ENCODE measurements around the gene SIX3.

Gene SIX3

GRCh38 chr2:44941551-44942234, at the start of gene SIX3:
Gene SIX3, plus strand, starts transcription at chr2:44941702. Its CDS starts 403 bp downstream, at chr2:44942105.
- DNase-seq (ENCODE audit: low spot score), result peak; percentile 30

DNA sequence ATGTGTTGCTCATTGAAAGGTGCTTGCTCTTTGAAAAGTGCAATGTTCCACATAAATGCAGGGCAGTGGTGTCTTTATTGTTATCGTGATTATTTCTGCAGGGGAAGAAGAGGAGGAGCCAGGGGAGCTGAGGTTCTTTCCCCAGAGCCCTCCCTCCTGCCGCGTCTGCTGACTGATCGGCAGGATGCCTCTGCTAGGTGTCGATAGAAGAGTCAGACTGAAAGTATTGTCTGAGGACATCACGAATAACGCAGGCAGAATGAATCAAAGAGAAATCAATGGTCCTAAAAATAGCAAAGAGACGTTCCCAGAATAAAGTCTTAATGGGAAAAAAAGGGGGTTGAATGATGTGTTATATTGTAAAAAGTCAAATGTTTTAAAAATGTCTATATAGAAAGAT, 47.4 kb upstream of the SIX3 start:
- no peak for DNase-seq (ENCODE audit: low spot score)

DNA sequence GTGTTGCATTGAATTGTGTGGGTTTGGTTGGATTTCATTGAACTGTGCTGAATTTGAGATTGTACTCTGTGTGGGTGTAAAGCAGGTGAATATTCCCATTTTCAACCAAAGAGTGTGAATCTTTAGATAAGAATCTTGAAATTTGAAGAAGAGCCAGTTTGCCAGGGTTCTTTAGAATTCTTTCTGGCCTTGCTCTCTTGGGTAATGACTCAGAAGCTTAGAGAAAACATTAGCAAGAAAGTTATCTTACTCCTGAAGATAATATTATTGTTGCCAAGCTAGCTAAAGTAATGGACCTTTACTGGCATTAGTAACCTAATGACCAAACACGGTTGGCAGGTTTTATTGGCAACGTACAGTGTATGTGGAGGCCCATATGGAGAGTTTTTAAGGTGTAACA, 46.4 kb upstream of the SIX3 start:
- DNase-seq (ENCODE audit: low spot score), result no peak

DNA sequence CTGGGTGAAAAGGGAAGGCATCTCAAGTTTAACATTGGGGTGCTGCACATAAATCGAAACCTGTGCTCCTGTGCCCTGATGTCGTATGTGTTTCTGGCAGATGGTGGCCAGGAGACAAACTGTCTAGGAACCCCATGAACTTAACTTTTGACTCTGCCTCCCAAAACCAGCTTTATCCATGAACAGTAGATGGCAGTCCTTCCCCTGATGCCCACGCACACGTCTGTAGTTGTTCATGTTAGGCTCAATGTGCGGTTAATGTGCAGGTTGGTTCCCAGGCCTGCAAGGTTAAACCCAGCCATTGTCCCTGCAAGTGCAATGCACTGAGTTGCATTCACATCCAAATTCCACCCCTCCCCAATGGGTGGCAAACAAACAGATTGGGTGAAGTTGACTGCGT, 44.1 kb upstream of the SIX3 start:
- DNase-seq (ENCODE audit: low spot score), result peak; percentile 10

DNA sequence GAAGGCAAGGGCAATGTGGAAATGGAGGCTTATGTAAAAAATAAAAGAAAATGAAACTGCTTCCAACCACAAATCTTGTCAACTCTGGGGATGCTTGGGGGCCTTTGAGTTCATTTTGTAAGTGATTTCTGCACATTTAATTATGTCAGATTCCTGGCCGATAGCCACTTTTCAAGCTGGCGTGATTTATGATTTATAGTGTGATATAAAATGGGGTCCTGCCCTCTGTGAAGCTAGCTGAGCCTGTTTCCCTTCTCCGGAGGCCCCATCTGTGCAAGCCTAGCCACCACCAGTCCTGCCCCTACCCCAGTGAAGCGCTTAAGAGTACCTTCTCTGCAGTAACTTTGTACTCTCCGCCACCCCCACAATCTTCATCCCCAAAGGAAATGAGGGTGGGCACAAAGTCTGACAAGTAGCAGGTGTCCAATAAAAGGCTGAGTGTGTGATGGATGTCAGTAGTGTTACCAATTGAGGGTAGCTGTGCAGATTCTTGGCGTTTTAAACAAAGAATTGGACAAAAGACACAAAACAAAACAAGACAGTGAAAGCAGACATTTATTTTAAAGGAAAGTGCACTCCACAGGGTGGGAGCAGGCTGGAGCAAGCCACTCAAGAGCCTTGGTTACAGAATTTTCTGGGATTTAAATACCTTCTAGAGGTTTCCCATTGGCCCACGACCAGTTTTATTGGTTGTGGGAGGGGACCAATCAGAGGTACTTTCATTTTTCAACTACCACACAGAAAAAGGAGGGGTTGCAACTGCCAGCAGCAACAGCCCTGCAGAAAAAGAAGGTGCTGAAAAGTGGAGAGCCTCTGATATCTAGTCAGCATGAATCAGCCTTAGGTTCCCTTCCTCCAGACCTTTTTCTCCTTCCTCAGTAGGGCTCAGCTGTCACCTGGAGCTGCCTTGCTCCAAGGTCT, 39.0 kb upstream of the SIX3 start:
- DNase-seq (ENCODE audit: low spot score), result no peak

GRCh38 chr2:44904578-44904977, 36.9 kb upstream of the SIX3 start:
- DNase-seq (ENCODE audit: low spot score), result no peak

- DNase-seq (ENCODE audit: low spot score), result no peak
Observed at GRCh38 chr2:44906972-44907371, 34.5 kb upstream of the SIX3 start.

DNA sequence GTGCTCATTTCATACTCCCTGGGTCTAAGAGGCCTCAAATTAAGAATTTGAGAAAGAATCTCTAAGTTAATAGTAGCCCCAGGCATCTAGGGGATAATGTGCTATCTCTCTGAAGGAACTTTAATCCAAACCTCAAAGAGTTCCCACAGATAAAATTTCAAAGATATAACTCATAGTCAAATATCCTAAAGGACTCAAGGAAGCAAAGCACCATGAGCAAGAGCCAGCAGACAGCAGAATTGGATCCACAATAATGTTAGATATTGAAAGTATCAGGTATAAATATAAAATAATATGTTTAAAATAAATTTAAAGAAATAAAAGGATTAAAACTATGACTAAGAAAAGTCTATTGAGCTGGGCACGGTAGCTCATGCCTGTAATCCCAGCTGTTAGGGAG, 31.7 kb upstream of the SIX3 start:
- no peak for DNase-seq (ENCODE audit: low spot score)

GRCh38 chr2:44912660-44913059, 28.8 kb upstream of the SIX3 start:
- DNase-seq (ENCODE audit: low spot score), result no peak

DNA sequence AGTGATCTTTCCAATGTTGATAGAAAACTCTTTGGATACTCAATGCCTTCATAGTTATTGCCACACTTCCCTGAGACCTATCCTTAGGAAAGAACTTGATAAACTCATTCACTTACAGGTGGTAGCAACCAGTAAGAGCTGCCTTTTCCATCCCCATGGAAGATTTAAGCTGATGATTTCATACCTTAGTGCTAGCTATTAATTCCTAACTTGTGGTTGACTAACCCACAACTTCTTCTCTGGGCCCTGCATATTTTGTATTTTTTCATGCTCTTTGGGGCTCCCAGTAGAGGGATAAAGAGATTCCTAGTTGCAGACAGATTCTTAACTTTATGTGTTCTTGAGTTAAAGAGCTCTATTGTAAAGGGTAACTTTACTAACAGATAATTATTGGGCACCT, 25.2 kb upstream of the SIX3 start:
- DNase-seq (ENCODE audit: low spot score), result no peak

DNA sequence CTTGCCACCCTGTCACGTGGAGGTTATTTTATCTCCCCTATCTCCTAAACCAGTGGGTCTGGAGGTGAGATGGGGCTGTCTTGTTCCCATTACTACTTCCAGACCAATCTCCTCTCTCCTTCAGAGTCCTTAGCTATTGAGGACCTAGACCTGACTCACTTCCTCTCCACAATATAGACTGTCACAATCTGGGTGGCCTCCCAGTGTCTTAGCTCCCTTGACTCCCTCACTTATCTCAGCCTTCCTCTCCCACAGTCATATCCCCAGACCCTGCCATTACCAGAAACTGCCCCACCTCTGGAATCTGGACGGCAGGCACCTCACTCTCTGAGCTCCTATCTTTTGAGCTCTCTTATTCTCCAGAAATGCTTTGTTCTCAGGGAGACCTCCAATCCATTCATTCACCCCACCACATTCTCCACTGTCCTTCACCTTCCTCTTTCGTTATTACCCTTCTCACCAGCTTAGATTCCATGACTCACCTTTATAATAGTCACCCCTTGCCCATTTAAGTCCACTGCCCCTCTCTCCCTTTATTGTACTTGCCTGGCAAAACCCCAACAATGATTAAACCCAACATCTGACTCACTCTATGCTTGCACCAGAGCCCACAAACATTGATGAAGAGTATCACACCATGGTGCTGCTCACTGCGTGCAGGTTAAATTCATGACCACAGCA, 23.3 kb upstream of the SIX3 start:
- peak; percentile 61 for DNase-seq (ENCODE audit: low spot score)

GRCh38 chr2:44920751-44921150, 20.8 kb upstream of the SIX3 start:
- no peak for DNase-seq (ENCODE audit: low spot score)

- DNase-seq (ENCODE audit: low spot score), result no peak
Observed at GRCh38 chr2:44922776-44923175, 18.7 kb upstream of the SIX3 start.

GRCh38 chr2:44925561-44926136, 15.9 kb upstream of the SIX3 start:
- no peak for DNase-seq (ENCODE audit: low spot score)

GRCh38 chr2:44926957-44927356, 14.5 kb upstream of the SIX3 start:
- no peak for DNase-seq (ENCODE audit: low spot score)

- DNase-seq (ENCODE audit: low spot score), result no peak
Observed at GRCh38 chr2:44927985-44928482, 13.5 kb upstream of the SIX3 start.

- DNase-seq (ENCODE audit: low spot score), result no peak
Observed at GRCh38 chr2:44928483-44929158, 12.9 kb upstream of the SIX3 start.

- no peak for DNase-seq (ENCODE audit: low spot score)
Observed at GRCh38 chr2:44929159-44929734, 12.3 kb upstream of the SIX3 start.

DNA sequence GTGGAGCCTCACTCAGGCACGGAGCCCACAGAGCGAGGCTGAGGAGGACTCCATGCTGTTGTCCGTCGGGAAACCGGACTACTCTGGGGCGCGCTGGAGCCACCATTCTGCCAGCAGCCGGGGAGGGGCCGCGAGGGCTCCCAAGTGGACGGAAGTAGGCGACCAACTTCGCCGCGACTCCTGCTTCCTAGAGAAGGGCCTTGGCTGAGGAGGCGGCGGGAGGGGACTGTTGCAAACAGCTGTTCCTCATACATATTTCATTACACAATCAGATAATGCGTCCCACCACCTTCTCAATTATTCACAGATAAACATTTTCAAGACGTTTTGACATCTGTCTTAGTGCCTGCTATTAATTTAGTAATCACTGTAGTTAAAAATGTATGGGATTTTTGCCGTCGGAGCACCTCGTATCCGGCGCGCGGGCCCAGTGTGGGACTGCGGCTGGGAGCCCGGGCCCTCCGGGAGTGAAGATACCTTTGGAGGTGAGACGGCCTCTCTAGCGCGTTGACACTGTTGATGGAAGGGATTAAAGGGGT, 11.7 kb upstream of the SIX3 start:
- DNase-seq (ENCODE audit: low spot score), result no peak

GRCh38 chr2:44930274-44931197, 11.0 kb upstream of the SIX3 start:
- DNase-seq (ENCODE audit: low spot score), result no peak

All from SW480 (cell line).